A549 (cell line): ENCODE measurements around the gene UBE3B.

Experiments used
- POLR2A ChIP-seq: IDR thresholded peaks from 2 replicates; pipeline ENCODE4 v1.6.1; 2012; ENCODE audit warnings: mild to moderate bottlenecking, low read length
- RFX5 ChIP-seq: fragments of 450-650 bp; IDR thresholded peaks from 2 replicates; pipeline ENCODE4 v1.7.1; 2014; ENCODE audit warnings: antibody characterized with exemption, mild to moderate bottlenecking, moderate library complexity
- TF ChIP-seq, protein P1 (sequence below): fragments of >200 bp; sonication (Bioruptor Twin); formaldehyde crosslinking; IDR thresholded peaks from 3 replicates; pipeline ENCODE4 v1.5.1; 2016

DNA sequence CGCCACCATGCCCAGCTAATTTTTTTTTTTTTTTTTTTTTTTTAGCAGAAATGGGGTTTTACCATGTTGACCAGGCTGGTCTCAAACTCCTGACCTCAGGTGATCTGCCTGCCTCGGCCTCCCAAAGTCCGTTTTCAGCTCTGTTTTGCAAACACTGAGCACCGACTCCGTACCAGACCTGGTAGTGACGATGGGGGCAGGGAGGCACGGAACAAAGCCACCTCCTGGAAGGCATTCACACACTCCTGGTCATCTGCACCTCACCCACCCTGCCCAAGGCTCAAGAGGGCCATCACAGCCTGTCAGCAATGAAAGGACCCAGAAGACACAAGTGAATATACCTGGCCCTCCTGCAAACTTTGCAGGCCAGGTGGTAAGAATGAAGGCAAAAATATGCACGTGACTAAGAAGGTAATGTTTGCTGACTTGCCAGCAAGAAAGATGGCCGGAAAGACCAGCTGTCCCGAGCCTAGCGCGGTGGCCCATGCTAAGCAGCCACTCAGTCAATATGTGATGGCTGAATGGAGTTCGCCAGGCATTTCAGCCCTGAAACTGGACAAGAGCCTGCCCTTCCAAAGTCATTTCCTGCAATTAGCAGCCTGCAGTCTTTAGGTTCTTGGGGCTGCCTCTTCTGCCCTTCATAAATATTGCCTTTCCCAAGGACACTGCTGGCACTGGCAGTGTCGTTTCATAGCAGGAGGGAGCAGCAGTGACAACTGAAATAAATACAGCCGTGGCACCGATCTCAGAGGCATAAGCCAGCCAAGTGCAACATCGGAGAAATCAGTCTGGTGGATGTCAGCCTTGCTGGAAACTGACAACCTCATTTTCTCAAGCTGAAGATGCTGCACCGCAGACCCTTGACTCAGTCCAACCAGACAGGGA, 78.2 kb downstream of the UBE3B start:
- TF ChIP-seq, protein P1, sequence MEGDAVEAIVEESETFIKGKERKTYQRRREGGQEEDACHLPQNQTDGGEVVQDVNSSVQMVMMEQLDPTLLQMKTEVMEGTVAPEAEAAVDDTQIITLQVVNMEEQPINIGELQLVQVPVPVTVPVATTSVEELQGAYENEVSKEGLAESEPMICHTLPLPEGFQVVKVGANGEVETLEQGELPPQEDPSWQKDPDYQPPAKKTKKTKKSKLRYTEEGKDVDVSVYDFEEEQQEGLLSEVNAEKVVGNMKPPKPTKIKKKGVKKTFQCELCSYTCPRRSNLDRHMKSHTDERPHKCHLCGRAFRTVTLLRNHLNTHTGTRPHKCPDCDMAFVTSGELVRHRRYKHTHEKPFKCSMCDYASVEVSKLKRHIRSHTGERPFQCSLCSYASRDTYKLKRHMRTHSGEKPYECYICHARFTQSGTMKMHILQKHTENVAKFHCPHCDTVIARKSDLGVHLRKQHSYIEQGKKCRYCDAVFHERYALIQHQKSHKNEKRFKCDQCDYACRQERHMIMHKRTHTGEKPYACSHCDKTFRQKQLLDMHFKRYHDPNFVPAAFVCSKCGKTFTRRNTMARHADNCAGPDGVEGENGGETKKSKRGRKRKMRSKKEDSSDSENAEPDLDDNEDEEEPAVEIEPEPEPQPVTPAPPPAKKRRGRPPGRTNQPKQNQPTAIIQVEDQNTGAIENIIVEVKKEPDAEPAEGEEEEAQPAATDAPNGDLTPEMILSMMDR: no peak
- no peak for TF ChIP-seq POLR2A
- no peak for TF ChIP-seq RFX5
